Hematopoietic multipotent progenitor cell treated with erythropoietin and hydrocortisone succinate and interleukin-3 and kit ligand, for 15 days (in vitro differentiated cells): Measurements from ENCODE around the gene RNF13.
"Not testable (repeated sequence)": the region's sequence is repeated elsewhere in the genome, so short reads cannot be mapped to it uniquely, and the experiment has no call there.

Source experiments
- DNase-seq: peaks from one replicate; pipeline ENCODE4 v3.0.0-alpha.2; 2015; ENCODE audit warnings: low spot score

RNF13 gene

GRCh38 chr3:149898771-149899170 lies 85.8 kb downstream of the RNF13 start:
- no peak for DNase-seq

DNA sequence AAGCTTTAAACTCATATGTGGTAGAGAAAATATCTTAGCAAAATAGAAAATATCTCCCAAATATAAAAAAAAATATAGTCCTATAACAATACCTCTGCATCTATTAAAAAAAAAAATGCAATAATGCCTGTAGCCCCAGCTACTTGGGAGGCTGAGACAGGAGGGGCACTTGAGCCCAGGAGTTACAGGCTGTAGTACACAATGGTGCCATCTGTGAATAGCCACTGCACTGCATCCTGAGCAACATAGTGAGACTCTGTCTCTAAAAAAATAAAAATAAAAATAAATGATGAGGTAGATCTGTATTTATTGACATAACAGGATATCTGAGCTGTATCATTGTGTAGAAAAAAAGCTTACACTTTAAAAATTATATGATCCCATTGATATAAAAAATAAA lies 87.3 kb downstream of the RNF13 start:
- DNase-seq = no peak

GRCh38 chr3:149901770-149902169 lies 88.8 kb downstream of the RNF13 start:
- no peak for DNase-seq

DNA sequence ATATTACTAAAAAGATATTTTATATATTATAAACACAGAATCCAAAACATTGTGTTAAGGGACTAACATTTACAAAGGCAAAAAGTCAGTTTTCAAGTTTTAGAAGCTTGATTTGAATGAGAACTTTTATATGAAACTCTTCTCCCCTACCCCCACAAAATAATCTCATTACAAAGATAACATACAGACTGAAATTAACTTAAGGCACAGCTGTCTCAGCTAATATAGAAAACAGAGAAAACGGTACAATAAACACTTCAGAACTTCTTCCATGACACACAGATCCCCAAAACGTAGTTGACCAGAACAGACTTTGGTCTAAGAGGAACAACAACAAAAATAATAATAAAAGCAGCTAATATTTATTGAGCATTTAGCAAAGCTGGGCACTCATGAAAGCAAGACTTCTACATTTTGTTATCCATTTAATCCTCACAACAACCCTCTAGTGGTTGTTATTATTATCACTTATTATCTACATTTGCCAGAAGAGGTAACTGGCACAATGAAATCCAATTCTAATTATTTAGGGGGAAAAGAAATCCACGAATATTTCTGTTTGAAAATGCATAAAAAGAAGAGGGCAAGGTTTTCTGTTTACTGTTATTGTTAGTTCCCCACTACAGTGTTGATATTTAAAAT lies 89.6 kb downstream of the RNF13 start:
- no peak for DNase-seq

DNA sequence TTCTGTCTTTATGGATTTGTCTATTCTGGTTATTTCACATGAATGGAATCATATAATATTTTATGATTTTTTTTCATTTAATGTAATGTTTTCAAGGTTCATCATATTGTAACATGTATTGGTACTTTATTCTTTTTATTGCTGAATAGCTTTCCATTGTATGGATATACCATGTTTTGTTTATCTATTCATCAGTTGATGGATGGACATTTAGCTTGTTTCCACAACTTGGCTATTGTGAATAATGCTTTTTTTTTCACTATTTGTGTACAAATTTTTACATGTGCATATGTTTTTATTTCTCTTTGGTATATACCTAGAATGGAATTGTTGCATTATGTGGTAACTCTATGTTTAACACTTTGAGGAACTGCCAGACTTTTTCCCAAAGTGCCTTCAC lies 93.0 kb downstream of the RNF13 start:
- DNase-seq = no peak

DNA sequence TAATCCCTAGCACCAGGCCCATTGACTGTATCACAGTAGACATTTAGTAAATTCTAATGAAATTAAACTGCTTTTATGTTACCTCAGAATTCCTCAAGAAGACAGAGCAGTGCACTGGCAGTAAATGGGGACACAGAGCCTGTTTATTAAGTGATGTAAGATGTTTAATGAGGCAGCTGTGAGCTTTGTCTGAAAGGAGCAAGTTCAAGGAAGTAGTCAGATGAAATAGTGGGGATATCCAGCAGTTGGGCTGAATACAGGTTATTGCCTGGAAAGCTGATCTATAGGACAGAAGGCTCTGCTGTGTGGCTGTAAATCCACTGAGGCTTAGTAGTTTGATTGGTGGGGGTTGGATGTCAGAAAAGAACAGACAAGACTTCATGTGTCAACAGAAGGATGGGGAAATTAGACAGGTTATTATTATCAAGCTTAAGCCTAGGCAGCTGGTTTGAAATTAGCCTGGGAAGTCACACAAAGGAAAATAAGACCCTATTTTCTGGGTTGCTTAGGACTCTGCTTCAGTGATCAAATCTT lies 95.5 kb downstream of the RNF13 start:
- no peak for DNase-seq

- no peak for DNase-seq
Observed at GRCh38 chr3:149909923-149910322, 96.9 kb downstream of the RNF13 start.

- DNase-seq = no peak
Observed at GRCh38 chr3:149917124-149917667, 104.2 kb downstream of the RNF13 start.

DNA sequence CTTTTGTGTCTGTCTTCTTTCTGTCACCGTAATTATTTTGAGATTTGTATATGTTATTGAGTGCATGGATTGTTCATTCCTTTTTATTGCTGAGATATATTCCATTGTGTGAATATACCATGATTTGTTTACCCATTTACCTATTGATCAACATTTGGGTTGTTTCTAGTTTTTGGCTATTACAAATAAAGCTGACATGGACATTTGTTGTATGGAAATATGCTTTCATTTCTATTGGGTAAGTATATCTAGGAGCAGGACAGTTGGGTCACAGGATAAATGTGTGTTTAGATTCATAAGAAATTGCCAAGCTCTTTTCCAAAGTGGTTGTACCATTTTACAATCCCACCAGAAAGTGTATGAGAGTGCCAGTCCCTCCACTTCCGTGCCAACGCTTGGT lies 106.5 kb downstream of the RNF13 start:
- DNase-seq = no peak

- DNase-seq = no peak
Observed at GRCh38 chr3:149920119-149920518, 107.1 kb downstream of the RNF13 start.

GRCh38 chr3:149933008-149933407 lies 120.0 kb downstream of the RNF13 start:
- no peak for DNase-seq

DNA sequence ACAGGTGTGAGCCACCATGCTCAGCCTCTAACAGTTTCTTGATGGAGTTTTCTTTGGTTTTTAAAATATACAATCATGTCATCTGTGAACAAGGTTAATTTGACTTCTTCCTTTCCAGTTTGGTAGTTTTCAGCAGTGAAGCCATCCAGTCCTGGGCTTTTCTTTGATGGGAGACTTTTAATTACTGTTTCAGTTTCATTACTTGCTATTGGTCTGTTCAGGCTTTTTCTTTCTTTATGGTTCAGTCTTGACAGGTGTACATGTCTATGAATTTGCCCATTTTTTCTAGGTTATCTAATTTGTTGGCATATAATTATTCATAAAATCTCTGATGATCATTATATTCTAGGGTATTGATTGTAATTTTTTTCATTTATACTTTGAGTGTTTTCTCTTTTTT lies 120.8 kb downstream of the RNF13 start:
- DNase-seq = no peak

DNA sequence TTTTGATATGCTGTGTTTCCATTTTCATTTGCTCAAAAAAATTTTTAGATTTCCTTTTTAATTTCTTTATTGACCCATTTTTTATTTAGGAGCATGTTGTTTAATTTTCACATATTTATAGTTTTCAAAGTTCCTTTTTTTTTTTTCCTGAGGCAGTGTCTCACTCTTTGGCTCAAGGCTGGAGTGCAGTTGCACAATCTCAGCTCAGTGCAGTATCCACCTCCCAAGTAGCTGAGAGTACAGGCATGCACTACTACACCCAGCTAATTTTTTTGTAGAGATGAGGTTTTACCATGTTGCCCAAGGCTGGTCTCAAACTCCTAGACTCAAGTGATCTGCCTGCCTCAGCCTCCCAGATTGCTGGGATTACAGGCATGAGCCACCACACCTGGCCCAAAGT lies 121.5 kb downstream of the RNF13 start:
- no peak for DNase-seq

- peak; percentile 44 for DNase-seq
Observed at GRCh38 chr3:149936812-149937230, 123.8 kb downstream of the RNF13 start.

GRCh38 chr3:149938392-149939055 lies 125.5 kb downstream of the RNF13 start:
- DNase-seq = not testable (repeated sequence)

DNA sequence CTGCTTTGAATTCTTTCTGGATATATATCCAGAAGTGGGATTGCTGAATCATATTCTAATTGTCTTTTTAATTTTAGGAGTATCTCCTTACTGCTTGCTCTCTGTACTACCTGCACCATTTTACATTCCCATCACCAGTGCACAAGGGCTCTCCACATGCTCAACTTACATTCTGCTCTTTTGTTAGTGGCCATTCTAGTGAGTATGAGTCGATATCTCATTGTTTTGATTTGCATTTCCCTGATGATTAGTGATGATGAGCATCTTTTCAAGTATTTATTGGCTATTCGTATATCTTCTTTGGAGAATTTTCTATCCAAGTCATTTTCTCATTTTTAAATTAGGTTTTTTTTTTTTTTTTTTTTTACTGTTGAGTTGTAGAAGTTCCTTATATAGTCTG lies 128.2 kb downstream of the RNF13 start:
- DNase-seq = no peak

GRCh38 chr3:149941946-149942345 lies 128.9 kb downstream of the RNF13 start:
- no peak for DNase-seq

GRCh38 chr3:149942409-149942808 lies 129.4 kb downstream of the RNF13 start:
- no peak for DNase-seq

DNA sequence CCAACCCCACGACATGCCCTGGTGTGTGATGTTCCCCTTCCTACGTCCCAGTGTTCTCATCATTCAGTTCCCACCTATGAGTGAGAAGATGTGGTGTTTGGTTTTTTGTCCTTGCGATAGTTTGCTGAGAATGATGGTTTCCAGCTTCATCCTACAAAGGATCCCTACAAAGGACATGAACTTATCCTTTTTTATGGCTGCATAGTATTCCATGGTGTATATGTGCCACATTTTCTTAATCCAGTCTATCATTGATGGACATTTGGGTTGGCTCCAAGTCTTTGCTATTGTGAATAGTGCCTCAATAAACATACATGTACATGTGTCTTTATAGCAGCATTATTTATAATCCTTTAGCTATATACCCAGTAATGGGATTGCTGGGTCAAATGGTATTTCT lies 131.0 kb downstream of the RNF13 start:
- DNase-seq = not testable (repeated sequence)

GRCh38 chr3:149947231-149947630 lies 134.2 kb downstream of the RNF13 start:
- DNase-seq = no peak

GRCh38 chr3:149949181-149949580 lies 136.2 kb downstream of the RNF13 start:
- no peak for DNase-seq

DNA sequence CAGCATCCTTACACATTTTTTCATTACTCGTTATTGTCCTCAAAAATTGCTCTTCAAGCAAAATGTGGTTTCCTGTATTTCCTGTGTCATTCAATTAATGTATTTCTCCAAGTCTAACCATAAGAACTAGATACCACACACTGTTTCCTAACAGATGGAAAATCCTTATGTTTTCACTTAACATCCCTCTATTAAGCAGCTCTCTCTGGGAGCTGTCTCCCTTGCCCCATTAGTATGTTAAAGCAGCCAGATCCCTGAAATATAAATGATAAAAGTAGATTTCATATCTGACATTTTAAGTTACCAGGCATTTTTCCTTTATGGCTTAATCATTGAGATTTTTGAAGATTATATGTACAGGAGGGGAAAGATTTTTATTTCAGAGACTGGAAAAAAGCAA lies 141.8 kb downstream of the RNF13 start:
- DNase-seq = no peak

GRCh38 chr3:149955449-149955848 lies 142.4 kb downstream of the RNF13 start:
- DNase-seq = no peak
